HL-60/S4 (cell line): ENCODE data around the gene LIPT2.

Experiments
- in situ Hi-C: fragments of 300-500 bp; cut with MboI; formaldehyde crosslinking; loops from 2 replicates; pipeline ENCODE4 v1.14.3; 2022; ENCODE audit warnings: low sequenced_read_pairs

Gene LIPT2

GRCh38 chr11:74442636-74443035, 50.9 kb downstream of the LIPT2 start:
- in situ Hi-C loops = no loop called here
